NCI-H1105 treated with DMSO at 0.1 percent for 48 hours (cell line): Measurements from ENCODE around the gene CYBC1.

Source experiments
- DNase-seq: peaks from one replicate; lab custom pipeline; 2025; lab: John Stamatoyannopoulos, UW

Gene CYBC1

GRCh38 chr17:82450357-82451106 is at the start of gene CYBC1:
Gene CYBC1 (minus strand): TSS chr17:82450752. CDS start chr17:82449254, 1,498 bp downstream.
- peak; percentile 81 for DNase-seq

- DNase-seq, result peak; percentile 33
Measured at GRCh38 chr17:82497483-82498405, 47.2 kb upstream of the CYBC1 start.

- peak; percentile 90 for DNase-seq
Measured at GRCh38 chr17:82496529-82497434, 46.2 kb upstream of the CYBC1 start.

- DNase-seq, result peak; percentile 8
Measured at GRCh38 chr17:82495844-82496528, 45.4 kb upstream of the CYBC1 start.

- peak; percentile 56 for DNase-seq
Measured at GRCh38 chr17:82494236-82495055, 43.9 kb upstream of the CYBC1 start.

- no peak for DNase-seq
Measured at GRCh38 chr17:82493226-82493781, 42.8 kb upstream of the CYBC1 start.

GRCh38 chr17:82492643-82493225 is 42.2 kb upstream of the CYBC1 start:
- no peak for DNase-seq

- no peak for DNase-seq
Measured at GRCh38 chr17:82491533-82491932, 41.0 kb upstream of the CYBC1 start.

- no peak for DNase-seq
Measured at GRCh38 chr17:82491196-82491530, 40.6 kb upstream of the CYBC1 start.

- DNase-seq, result no peak
Measured at GRCh38 chr17:82490512-82491195, 40.1 kb upstream of the CYBC1 start.

GRCh38 chr17:82489851-82490511 is 39.4 kb upstream of the CYBC1 start:
- no peak for DNase-seq

- no peak for DNase-seq
Measured at GRCh38 chr17:82489117-82489516, 38.6 kb upstream of the CYBC1 start.

GRCh38 chr17:82487910-82488309 is 37.4 kb upstream of the CYBC1 start:
- DNase-seq, result no peak

GRCh38 chr17:82486231-82487094 is 35.9 kb upstream of the CYBC1 start:
- DNase-seq, result no peak

GRCh38 chr17:82483836-82484235 is 33.3 kb upstream of the CYBC1 start:
- no peak for DNase-seq

GRCh38 chr17:82483204-82483660 is 32.7 kb upstream of the CYBC1 start:
- no peak for DNase-seq

GRCh38 chr17:82480318-82480717 is 29.8 kb upstream of the CYBC1 start:
- DNase-seq, result no peak

GRCh38 chr17:82479602-82480001 is 29.1 kb upstream of the CYBC1 start:
- no peak for DNase-seq
